Neural progenitor cell (in vitro differentiated cells): Measurements from ENCODE around the gene OTUD4.

Source experiments
- EZH2 ChIP-seq: fragments of 200-600 bp; sonication (generic); IDR thresholded peaks from 2 replicates; pipeline ENCODE4 v1.6.1; 2017; ENCODE audit warnings: antibody characterized with exemption, mild to moderate bottlenecking, moderate library complexity
- EZH2phosphoT487 ChIP-seq: fragments of 200-600 bp; sonication (generic); IDR thresholded peaks from 2 replicates; pipeline ENCODE4 v1.6.1; 2017; ENCODE audit warnings: antibody characterized with exemption
- TF ChIP-seq, protein P1 (sequence below): fragments of 200-600 bp; sonication (generic); IDR thresholded peaks from 2 replicates; pipeline ENCODE4 v1.5.1; 2017; ENCODE audit warnings: antibody characterized with exemption, mild to moderate bottlenecking

GRCh38 chr4:145181091-145181501 lies 707 bp upstream of the OTUD4 start:
- TF ChIP-seq, protein P1, sequence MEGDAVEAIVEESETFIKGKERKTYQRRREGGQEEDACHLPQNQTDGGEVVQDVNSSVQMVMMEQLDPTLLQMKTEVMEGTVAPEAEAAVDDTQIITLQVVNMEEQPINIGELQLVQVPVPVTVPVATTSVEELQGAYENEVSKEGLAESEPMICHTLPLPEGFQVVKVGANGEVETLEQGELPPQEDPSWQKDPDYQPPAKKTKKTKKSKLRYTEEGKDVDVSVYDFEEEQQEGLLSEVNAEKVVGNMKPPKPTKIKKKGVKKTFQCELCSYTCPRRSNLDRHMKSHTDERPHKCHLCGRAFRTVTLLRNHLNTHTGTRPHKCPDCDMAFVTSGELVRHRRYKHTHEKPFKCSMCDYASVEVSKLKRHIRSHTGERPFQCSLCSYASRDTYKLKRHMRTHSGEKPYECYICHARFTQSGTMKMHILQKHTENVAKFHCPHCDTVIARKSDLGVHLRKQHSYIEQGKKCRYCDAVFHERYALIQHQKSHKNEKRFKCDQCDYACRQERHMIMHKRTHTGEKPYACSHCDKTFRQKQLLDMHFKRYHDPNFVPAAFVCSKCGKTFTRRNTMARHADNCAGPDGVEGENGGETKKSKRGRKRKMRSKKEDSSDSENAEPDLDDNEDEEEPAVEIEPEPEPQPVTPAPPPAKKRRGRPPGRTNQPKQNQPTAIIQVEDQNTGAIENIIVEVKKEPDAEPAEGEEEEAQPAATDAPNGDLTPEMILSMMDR: no peak
- no peak for TF ChIP-seq EZH2
- no peak for TF ChIP-seq EZH2phosphoT487
